WI38 (cell line): ENCODE results near the gene ABR.
"Not testable (repeated sequence)": the region's sequence is repeated elsewhere in the genome, so short reads cannot be mapped to it uniquely, and the experiment has no call there.

Experiments
- H3K4me3 ChIP-seq: 2 replicates; pipeline ENCODE4 v1.5.1; 2011; ENCODE audit warnings: low read depth, mild to moderate bottlenecking, control low read depth, low read length
- TF ChIP-seq, protein P1 (sequence below): IDR thresholded peaks from 2 replicates; pipeline ENCODE4 v1.5.1; 2012; ENCODE audit warnings: low read depth, mild to moderate bottlenecking, control low read depth, low read length

Gene ABR

DNA sequence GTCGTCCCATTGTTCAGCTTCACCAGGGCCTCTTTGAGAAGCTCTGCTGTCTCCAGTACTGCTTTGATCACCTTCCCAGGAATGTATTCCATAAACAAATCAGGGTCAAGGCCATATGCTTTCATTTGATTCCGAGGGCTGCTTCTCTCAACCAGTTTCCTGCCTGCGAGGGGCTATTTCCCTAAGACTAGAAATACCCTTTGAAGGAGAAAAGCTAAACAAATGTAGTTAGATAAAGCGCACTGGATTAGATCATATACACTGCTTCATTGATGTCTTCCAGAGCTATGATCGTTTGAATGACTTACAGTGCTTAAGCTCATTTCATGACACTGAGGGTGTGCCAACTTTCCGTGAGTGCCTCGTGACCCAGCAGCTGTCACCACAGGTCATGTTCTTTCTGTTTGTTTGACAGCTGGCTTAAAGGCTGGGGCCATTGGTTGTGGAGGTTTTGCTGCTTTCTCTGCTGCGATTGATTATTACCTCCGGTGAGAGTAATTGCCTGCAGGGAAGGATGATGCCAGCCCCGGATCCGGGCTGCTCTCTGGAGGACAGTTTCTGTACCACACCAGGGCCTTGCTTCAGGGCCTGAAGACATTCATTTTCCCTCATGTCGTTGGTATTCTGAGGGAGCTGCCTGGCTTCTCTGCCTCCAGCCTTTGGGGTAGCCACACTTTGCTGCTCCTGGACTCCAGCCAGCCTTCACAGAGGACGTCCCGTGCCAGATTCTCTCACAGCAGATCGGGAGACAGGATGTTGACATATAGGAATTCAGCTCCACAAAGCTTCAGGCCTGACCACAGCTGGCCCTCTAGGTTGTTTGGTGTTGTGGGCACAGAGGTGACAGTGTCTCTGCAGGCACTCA lies 179.0 kb downstream of the ABR start:
- no peak overlapping the region for H3K4me3 ChIP-seq
- TF ChIP-seq, protein P1, sequence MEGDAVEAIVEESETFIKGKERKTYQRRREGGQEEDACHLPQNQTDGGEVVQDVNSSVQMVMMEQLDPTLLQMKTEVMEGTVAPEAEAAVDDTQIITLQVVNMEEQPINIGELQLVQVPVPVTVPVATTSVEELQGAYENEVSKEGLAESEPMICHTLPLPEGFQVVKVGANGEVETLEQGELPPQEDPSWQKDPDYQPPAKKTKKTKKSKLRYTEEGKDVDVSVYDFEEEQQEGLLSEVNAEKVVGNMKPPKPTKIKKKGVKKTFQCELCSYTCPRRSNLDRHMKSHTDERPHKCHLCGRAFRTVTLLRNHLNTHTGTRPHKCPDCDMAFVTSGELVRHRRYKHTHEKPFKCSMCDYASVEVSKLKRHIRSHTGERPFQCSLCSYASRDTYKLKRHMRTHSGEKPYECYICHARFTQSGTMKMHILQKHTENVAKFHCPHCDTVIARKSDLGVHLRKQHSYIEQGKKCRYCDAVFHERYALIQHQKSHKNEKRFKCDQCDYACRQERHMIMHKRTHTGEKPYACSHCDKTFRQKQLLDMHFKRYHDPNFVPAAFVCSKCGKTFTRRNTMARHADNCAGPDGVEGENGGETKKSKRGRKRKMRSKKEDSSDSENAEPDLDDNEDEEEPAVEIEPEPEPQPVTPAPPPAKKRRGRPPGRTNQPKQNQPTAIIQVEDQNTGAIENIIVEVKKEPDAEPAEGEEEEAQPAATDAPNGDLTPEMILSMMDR, result no peak

DNA sequence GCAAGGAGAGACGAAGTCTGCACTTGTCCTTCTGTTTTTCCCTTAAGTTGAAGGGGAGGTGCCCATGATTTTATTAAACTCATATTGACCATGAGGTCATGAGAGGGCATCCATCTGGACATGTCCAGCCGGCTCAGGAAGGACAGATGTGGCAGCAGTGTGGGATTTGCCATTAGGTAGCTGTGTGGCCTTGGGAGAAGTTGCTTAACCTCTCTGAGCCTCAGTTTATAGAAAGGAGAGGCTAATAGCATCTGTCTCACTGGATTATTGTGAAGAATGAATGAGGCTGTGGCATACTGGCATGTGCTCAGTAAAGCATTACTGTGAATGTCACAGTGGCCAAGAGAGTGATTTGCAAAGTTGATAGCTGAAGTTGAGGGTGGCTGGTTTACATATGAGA lies 181.7 kb downstream of the ABR start:
- TF ChIP-seq, protein P1, result no peak
- H3K4me3 ChIP-seq, result peak overlapping the region; percentile 99

DNA sequence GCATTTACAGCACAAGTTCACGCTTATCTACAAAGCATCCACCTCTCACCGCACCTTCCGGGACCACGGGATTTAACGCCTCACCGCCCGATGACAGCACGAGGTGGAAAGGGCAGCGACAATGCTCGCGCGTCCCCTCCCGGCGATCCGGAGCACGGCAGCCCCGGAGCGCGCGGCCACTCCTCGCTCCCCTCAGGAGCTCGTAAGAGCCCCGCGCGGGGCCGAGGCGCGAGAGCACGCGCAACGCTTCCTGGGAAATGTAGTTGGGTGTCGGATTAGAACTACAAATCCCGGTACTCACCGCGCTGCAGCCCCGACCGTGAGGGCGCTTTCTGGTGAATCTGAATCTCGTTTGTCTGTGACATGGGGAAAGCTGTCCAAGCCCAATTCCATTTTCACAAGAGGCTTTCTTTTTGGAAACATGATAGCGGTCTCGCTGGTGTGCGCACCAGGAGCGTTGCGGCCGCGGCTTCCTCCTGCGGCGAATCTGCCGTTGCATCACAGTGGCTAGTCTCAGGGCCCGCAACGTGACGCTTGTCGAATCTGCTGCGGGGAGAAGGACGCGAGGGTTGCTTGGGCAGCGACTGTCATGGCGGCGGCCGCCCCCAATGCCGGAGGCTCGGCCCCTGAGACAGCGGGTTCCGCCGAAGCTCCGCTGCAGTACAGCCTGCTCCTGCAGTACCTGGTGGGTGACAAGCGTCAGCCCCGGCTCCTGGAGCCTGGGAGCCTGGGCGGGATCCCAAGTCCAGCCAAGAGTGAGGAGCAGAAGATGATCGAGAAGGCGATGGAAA lies 183.0 kb downstream of the ABR start, which contains the start of gene TIMM22:
TSS of gene TIMM22 (plus strand) at position 576 of the 791 bp plus-strand sequence. CDS start at position 590, 14 bp downstream.
- TF ChIP-seq, protein P1, result peak; percentile 86
- peak within 1 kb of the TSS; percentile 99 for H3K4me3 ChIP-seq

DNA sequence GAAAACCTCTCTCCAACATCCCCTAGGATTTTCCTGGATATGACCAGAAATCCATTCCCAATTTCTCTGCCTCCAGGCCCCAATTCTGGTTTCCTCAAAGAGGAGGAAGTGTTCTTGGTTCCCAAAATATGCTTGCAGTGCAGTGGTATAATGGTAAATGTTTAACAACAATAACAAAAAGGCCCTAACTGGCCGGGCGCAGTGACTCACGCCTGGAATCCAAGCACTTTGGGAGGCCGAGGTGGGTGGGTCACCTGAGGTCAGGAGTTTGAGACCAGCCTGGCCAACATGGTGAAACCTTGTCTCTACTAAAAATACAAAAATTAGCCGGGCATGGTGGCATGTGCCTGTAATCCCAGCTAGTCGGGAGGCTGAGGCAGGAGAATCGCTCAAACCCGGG lies 184.5 kb downstream of the ABR start:
- not testable (repeated sequence) for H3K4me3 ChIP-seq

DNA sequence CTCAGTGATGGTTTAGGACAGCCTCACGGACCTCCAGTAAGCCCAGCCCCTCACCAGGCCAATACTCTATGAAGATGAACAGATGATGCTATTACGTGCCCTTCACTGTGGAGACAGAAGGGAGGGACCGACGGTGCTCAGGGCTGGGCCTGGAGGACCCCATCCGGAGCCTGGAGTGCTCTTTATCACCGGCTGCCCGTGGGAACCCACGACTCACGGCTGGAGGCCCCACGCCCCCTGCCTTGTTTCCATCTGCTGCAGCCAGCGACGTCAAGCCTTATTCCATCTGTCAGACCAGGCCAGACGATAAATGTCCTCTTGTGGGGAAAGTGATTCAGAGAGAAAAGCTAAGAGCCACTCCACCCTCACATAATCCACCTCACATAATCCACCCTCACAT lies 186.8 kb downstream of the ABR start:
- TF ChIP-seq, protein P1, result no peak
- no peak overlapping the region for H3K4me3 ChIP-seq

DNA sequence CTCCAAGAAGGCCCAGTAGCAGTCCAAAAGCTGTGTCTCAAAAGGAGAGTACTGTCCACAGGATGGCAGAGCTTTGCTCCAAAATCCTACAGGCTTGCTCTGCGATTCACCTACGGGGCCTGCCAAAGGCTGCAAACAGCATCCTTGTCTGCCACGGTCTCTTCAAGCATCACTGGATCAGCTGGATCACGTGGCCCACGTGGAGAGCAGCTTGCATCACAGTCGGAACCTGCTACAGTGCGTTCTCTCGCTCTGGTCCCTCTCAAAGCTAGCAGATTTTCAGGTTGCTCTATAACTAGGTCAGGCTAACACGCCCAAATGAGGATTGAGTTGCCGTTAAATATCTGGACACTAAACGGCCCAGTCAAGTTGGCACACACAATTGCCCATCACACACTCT lies 191.2 kb downstream of the ABR start:
- TF ChIP-seq, protein P1, result no peak
- no peak overlapping the region for H3K4me3 ChIP-seq

DNA sequence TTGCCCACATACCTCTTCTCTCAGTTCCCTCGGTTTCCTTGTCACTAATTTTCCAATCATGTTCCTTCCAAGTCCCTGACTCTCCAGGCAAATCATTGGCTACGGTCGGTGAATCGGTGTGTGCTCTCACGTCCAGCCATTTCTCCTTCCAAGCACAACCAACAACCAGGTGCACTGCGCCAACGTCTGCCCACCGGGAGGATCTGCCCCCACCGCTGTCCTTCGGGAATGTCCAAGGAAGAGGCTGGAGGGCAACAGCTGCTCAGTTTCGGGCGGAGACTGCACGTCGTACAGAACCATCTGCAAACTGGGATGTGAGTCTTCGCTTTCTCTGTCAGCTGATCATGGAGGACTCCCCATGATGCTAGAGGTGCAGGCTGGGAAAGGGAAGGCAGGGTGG lies 191.8 kb downstream of the ABR start:
- TF ChIP-seq, protein P1, result no peak
- no peak overlapping the region for H3K4me3 ChIP-seq
